ENCODE data around the gene DEFB129.
A peak's percentile ranks its signal among the peaks of the same experiment; 100 is the strongest.
"Not testable (repeated sequence)": the region's sequence is repeated elsewhere in the genome, so short reads cannot be mapped to it uniquely, and the experiment has no call there.

DEFB129 gene

GRCh38 chr20:221258-221830, 5.7 kb upstream of the DEFB129 start:
- DNase-seq (no peak), ATAC-seq (replicated peaks) (no peak)
- no peaks in the 10 kb centered on the region for H3K9me3 Mint-ChIP-seq
- H3K36me3 Mint-ChIP-seq (ENCODE audit: insufficient read depth): no peaks in the 10 kb centered on the region
- H3K27ac Mint-ChIP-seq: no peak overlapping the region
- peaks cover 77 to 82% of the 10 kb centered on the region in 2 donors for H3K27me3 Mint-ChIP-seq
- no peak overlapping the region for H3K4me3 Mint-ChIP-seq
- no peaks in the 10 kb centered on the region for H3K4me1 Mint-ChIP-seq (ENCODE audit: low read depth in 2 of 2)

GRCh38 chr20:225879-226278, 1.2 kb upstream of the DEFB129 start:
- not testable (repeated sequence) for H3K27ac Mint-ChIP-seq; H3K36me3 Mint-ChIP-seq (ENCODE audit: insufficient read depth); H3K4me1 Mint-ChIP-seq (ENCODE audit: low read depth in 2 of 2); H3K9me3 Mint-ChIP-seq; ATAC-seq (replicated peaks); DNase-seq; H3K4me3 Mint-ChIP-seq
- H3K27me3 Mint-ChIP-seq: peaks cover 48 to 55% of the 10 kb centered on the region in 2 donors

GRCh38 chr20:227439-228105, 514 bp downstream of the DEFB129 start:
- ATAC-seq (replicated peaks) (no peak), DNase-seq (no peak)
- Mint-ChIP-seq H3K4me3 (no peak overlapping the region), H3K27ac (no peak overlapping the region), H3K36me3 (ENCODE audit: insufficient read depth) (no peaks in the 10 kb centered on the region), H3K27me3 (peaks cover 34 to 44% of the 10 kb centered on the region in 2 donors), H3K4me1 (ENCODE audit: low read depth in 2 of 2) (no peaks in the 10 kb centered on the region), H3K9me3 (no peaks in the 10 kb centered on the region)

GRCh38 chr20:235891-236290, 8.8 kb downstream of the DEFB129 start:
- H3K4me1 Mint-ChIP-seq (ENCODE audit: low read depth in 2 of 2): peaks cover 4 to 6% of the 10 kb centered on the region in 2 donors
- no peak for DNase-seq
- no peak overlapping the region for H3K4me3 Mint-ChIP-seq
- no peak for ATAC-seq (replicated peaks)
- H3K9me3 Mint-ChIP-seq: no peaks in the 10 kb centered on the region
- no peak overlapping the region for H3K27ac Mint-ChIP-seq
- H3K27me3 Mint-ChIP-seq: peaks cover 10 to 23% of the 10 kb centered on the region in 2 donors
- no peaks in the 10 kb centered on the region for H3K36me3 Mint-ChIP-seq (ENCODE audit: insufficient read depth)

GRCh38 chr20:237489-237888, 10.4 kb downstream of the DEFB129 start:
- DNase-seq (no peak), ATAC-seq (replicated peaks) (peak; percentile 37)
- Mint-ChIP-seq H3K4me3 (peak overlapping the region; percentile 3 to 58), H3K27ac (peak overlapping the region; percentile 6 to 50), H3K36me3 (ENCODE audit: insufficient read depth) (no peaks in the 10 kb centered on the region), H3K9me3 (no peaks in the 10 kb centered on the region), H3K4me1 (ENCODE audit: low read depth in 2 of 2) (peaks cover 4 to 6% of the 10 kb centered on the region in 2 donors), H3K27me3 (peaks cover 10 to 26% of the 10 kb centered on the region in 2 donors)

- H3K27me3 Mint-ChIP-seq: peaks cover 10 to 31% of the 10 kb centered on the region in 2 donors
- ATAC-seq (replicated peaks) (no peak), DNase-seq (no peak)
- H3K4me1 Mint-ChIP-seq (ENCODE audit: low read depth in 2 of 2): peaks cover 4 to 6% of the 10 kb centered on the region in 2 donors
- H3K9me3 Mint-ChIP-seq: no peaks in the 10 kb centered on the region
- H3K27ac Mint-ChIP-seq: peak overlapping the region; percentile 6 to 50
- H3K36me3 Mint-ChIP-seq (ENCODE audit: insufficient read depth): no peaks in the 10 kb centered on the region
- H3K4me3 Mint-ChIP-seq: peak overlapping the region; percentile 3 to 58
Measured at GRCh38 chr20:237929-238328, 10.9 kb downstream of the DEFB129 start.

GRCh38 chr20:242905-243304, 15.8 kb downstream of the DEFB129 start:
- ATAC-seq (replicated peaks): no peak
- H3K27me3 Mint-ChIP-seq: peaks cover 18 to 33% of the 10 kb centered on the region in 2 donors
- H3K4me3 Mint-ChIP-seq: no peak overlapping the region

GRCh38 chr20:251354-251753, 24.3 kb downstream of the DEFB129 start:
- Mint-ChIP-seq H3K27me3 (peaks cover 13 to 18% of the 10 kb centered on the region in 2 donors), H3K4me1 (ENCODE audit: low read depth in 2 of 2) (peaks cover 5% of the 10 kb centered on the region in 2 donors), H3K9me3 (no peaks in the 10 kb centered on the region), H3K27ac (no peak overlapping the region), H3K4me3 (no peak overlapping the region), H3K36me3 (ENCODE audit: insufficient read depth) (peaks cover 3% of the 10 kb centered on the region)
- no peak for DNase-seq
- ATAC-seq (replicated peaks): no peak

More at GRCh38 chr20:242905-243304, 15.8 kb downstream of the DEFB129 start:
- Mint-ChIP-seq H3K9me3 (no peaks in the 10 kb centered on the region), H3K4me1 (ENCODE audit: low read depth in 2 of 2) (no peaks in the 10 kb centered on the region), H3K36me3 (ENCODE audit: insufficient read depth) (no peaks in the 10 kb centered on the region), H3K27ac (no peak overlapping the region)
- no peak for DNase-seq

- Mint-ChIP-seq H3K27me3 (peaks cover 7 to 23% of the 10 kb centered on the region in 2 donors), H3K4me1 (ENCODE audit: low read depth in 2 of 2) (peaks cover 5% of the 10 kb centered on the region in 2 donors), H3K4me3 (no peak overlapping the region), H3K27ac (no peak overlapping the region), H3K9me3 (no peaks in the 10 kb centered on the region), H3K36me3 (ENCODE audit: insufficient read depth) (peaks cover 3% of the 10 kb centered on the region)
- ATAC-seq (replicated peaks) (no peak), DNase-seq (no peak)
Measured at GRCh38 chr20:252801-253200, 25.7 kb downstream of the DEFB129 start.

- not testable (repeated sequence) for H3K27ac Mint-ChIP-seq; ATAC-seq (replicated peaks); H3K4me1 Mint-ChIP-seq (ENCODE audit: low read depth in 2 of 2); H3K4me3 Mint-ChIP-seq; DNase-seq; H3K36me3 Mint-ChIP-seq (ENCODE audit: insufficient read depth); H3K9me3 Mint-ChIP-seq
- H3K27me3 Mint-ChIP-seq: peaks cover 7 to 29% of the 10 kb centered on the region in 2 donors
Measured at GRCh38 chr20:253447-253846, 26.4 kb downstream of the DEFB129 start.

GRCh38 chr20:257419-257818, 30.4 kb downstream of the DEFB129 start, which contains the start of gene DEFB132:
Gene DEFB132, plus strand, starts transcription at chr20:257724. Its CDS starts 55 bp downstream, at chr20:257779.
- no peak for DNase-seq
- no peaks in the 10 kb centered on the region for H3K9me3 Mint-ChIP-seq
- H3K4me3 Mint-ChIP-seq: no peak within 1 kb of the TSS
- ATAC-seq (replicated peaks): no peak
- H3K27me3 Mint-ChIP-seq: peaks cover 8 to 54% of the 10 kb centered on the region in 2 donors
- H3K4me1 Mint-ChIP-seq (ENCODE audit: low read depth in 2 of 2): no peaks in the 10 kb centered on the region
- H3K36me3 Mint-ChIP-seq (ENCODE audit: insufficient read depth): no peaks in the 10 kb centered on the region
- H3K27ac Mint-ChIP-seq: no peak within 1 kb of the TSS

- no peaks in the 10 kb centered on the region for H3K9me3 Mint-ChIP-seq
- no peak for ATAC-seq (replicated peaks)
- no peak overlapping the region for H3K27ac Mint-ChIP-seq
- peaks cover 8 to 50% of the 10 kb centered on the region in 2 donors for H3K27me3 Mint-ChIP-seq
- DNase-seq: no peak
- H3K36me3 Mint-ChIP-seq (ENCODE audit: insufficient read depth): no peaks in the 10 kb centered on the region
- no peaks in the 10 kb centered on the region for H3K4me1 Mint-ChIP-seq (ENCODE audit: low read depth in 2 of 2)
- H3K4me3 Mint-ChIP-seq: no peak overlapping the region
Measured at GRCh38 chr20:258269-258858, 31.3 kb downstream of the DEFB129 start.

GRCh38 chr20:258963-259362, 31.9 kb downstream of the DEFB129 start:
- DNase-seq (no peak), ATAC-seq (replicated peaks) (no peak)
- Mint-ChIP-seq H3K9me3 (no peaks in the 10 kb centered on the region), H3K27me3 (peaks cover 8 to 44% of the 10 kb centered on the region in 2 donors), H3K4me3 (no peak overlapping the region), H3K27ac (no peak overlapping the region), H3K4me1 (ENCODE audit: low read depth in 2 of 2) (no peaks in the 10 kb centered on the region), H3K36me3 (ENCODE audit: insufficient read depth) (no peaks in the 10 kb centered on the region)

- Mint-ChIP-seq H3K27ac (no peak overlapping the region), H3K9me3 (no peaks in the 10 kb centered on the region)
Measured at GRCh38 chr20:259981-260380, 32.9 kb downstream of the DEFB129 start.

More at GRCh38 chr20:259981-260380, 32.9 kb downstream of the DEFB129 start:
- Mint-ChIP-seq H3K27me3 (peaks cover 8 to 36% of the 10 kb centered on the region in 2 donors), H3K36me3 (ENCODE audit: insufficient read depth) (no peaks in the 10 kb centered on the region), H3K4me1 (ENCODE audit: low read depth in 2 of 2) (no peaks in the 10 kb centered on the region), H3K4me3 (no peak overlapping the region)
- ATAC-seq (replicated peaks) (no peak), DNase-seq (no peak)
